B cell (primary cell): ENCODE data around the gene HIP1R. TPM values are rescaled to one million over a fixed set of nuclear protein-coding genes. Genes with fewer than 3 reads are reported as not detected.

Source experiments
- ATAC-seq: fragments of 200-7000 bp; cut with Tn5 transposase; one replicate; pipeline ENCODE4 v1.10.0; 2021; ENCODE audit warnings: low read depth, mild to moderate bottlenecking, moderate number of reproducible peaks, moderate library complexity
- CTCF ChIA-PET: fragments of 350-600 bp; sonication (Branson Sonifier 250); formaldehyde crosslinking; loops from one replicate; lab custom pipeline; 2021; ENCODE audit warnings: antibody characterized with exemption, inconsistent platforms; lab: Charles Lee
- POLR2A ChIA-PET: fragments of 350-600 bp; sonication (Branson Sonifier 250); formaldehyde crosslinking; loops from one replicate; lab custom pipeline; 2021; ENCODE audit warnings: antibody characterized with exemption; lab: Charles Lee
- DNase-seq: peaks from one replicate; pipeline ENCODE4 v3.0.0; 2013
- H2AFZ ChIP-seq: 2 replicates; pipeline ENCODE4 v1.6.1; 2012; ENCODE audit warnings: mild to moderate bottlenecking, low read depth, low read length; ENCODE audit not compliant: insufficient read depth, poor library complexity, severe bottlenecking
- H3K27ac ChIP-seq, 2 donors: 1 replicate in 1 of 2; 2 replicates in 1 of 2; pipeline ENCODE4 v1.5.1; 2012 to 2013; ENCODE audit warnings: low read length in 2 of 2, mild to moderate bottlenecking in 2 of 2, moderate library complexity in 1 of 2
- H3K27me3 ChIP-seq, 4 experiments: fragments of 200-600 bp in 1 of 4; sonication (generic) in 1 of 4; replicated peaks in 1 of 4; 1 replicate in 2 of 4; 2 replicates in 2 of 4; pipeline versions ENCODE4 v1.6.1 to v1.7.0; 2013 to 2016; ENCODE audit warnings: low read length in 3 of 4, mild to moderate bottlenecking in 2 of 4, mixed read lengths in 1 of 4, moderate library complexity in 1 of 4; ENCODE audit not compliant: insufficient read depth in 4 of 4, control insufficient read depth in 3 of 4; ENCODE audit errors: control extremely low read depth in 1 of 4
- H3K36me3 ChIP-seq, 2 experiments: replicated peaks in 1 of 2; 1 replicate in 1 of 2; 2 replicates in 1 of 2; pipeline versions ENCODE4 v1.6.1 to v1.7.1; 2013; ENCODE audit warnings: low read length in 1 of 2; ENCODE audit not compliant: insufficient read depth in 2 of 2, control insufficient read depth in 1 of 2; ENCODE audit errors: control extremely low read depth in 1 of 2, extremely low read depth in 1 of 2
- H3K4me1 ChIP-seq, 2 donors: fragments of 200-600 bp in 1 of 2; sonication (generic) in 1 of 2; 1 replicate in 1 of 2; 2 replicates in 1 of 2; pipeline versions ENCODE4 v1.5.1 to v1.6.1; 2013 to 2017; ENCODE audit warnings: low read length in 2 of 2; ENCODE audit not compliant: control insufficient read depth in 2 of 2, insufficient read depth in 2 of 2
- H3K4me2 ChIP-seq: replicated peaks from 2 replicates; pipeline ENCODE3; 2012; ENCODE audit warnings: mild to moderate bottlenecking, low read depth, low read length; ENCODE audit not compliant: poor library complexity, severe bottlenecking
- H3K4me3 ChIP-seq, 5 experiments: fragments of 200-600 bp in 1 of 5; sonication (generic) in 1 of 5; 1 replicate in 3 of 5; 2 replicates in 2 of 5; pipeline versions ENCODE4 v1.5.1 to v1.7.0; 2011 to 2016; ENCODE audit warnings: low read length in 4 of 5, mild to moderate bottlenecking in 4 of 5, low read depth in 2 of 5, control low read depth in 1 of 5, moderate library complexity in 1 of 5; ENCODE audit not compliant: insufficient read depth in 1 of 5; ENCODE audit errors: control extremely low read depth in 1 of 5, extremely low read depth in 1 of 5
- H3K79me2 ChIP-seq: fragments of 200-600 bp; sonication (generic); one replicate; pipeline ENCODE4 v1.6.0; 2016; ENCODE audit warnings: low read length; ENCODE audit not compliant: control insufficient read depth, insufficient read depth
- H3K9ac ChIP-seq: fragments of 200-600 bp; sonication (generic); 2 replicates; pipeline ENCODE4 v1.6.1; 2017; ENCODE audit warnings: mild to moderate bottlenecking, low read length, moderate library complexity
- H3K9me3 ChIP-seq, 3 donors: one replicate each; pipeline versions ENCODE4 v1.6.1 to v1.7.1; 2013; ENCODE audit warnings: low read length in 2 of 3; ENCODE audit not compliant: control insufficient read depth in 2 of 3, insufficient read depth in 1 of 3; ENCODE audit errors: control extremely low read depth in 1 of 3
- H4K20me1 ChIP-seq: 2 replicates; pipeline ENCODE4 v1.6.0; 2012; ENCODE audit warnings: mild to moderate bottlenecking, low read length; ENCODE audit not compliant: insufficient read depth, control insufficient read depth, poor library complexity, severe bottlenecking
- H3K27ac Mint-ChIP-seq: one replicate; pipeline ENCODE4 v1.8.0; 2021; ENCODE audit warnings: mixed read lengths
- H3K27me3 Mint-ChIP-seq: one replicate; pipeline ENCODE4 v1.8.0; 2021; ENCODE audit warnings: mixed read lengths
- H3K4me1 Mint-ChIP-seq: one replicate; pipeline ENCODE4 v1.8.0; 2021; ENCODE audit warnings: mixed read lengths
- H3K4me3 Mint-ChIP-seq: one replicate; pipeline ENCODE4 v1.8.0; 2021; ENCODE audit warnings: mixed read lengths
- H3K9me3 Mint-ChIP-seq: one replicate; pipeline ENCODE4 v1.8.0; 2022; ENCODE audit warnings: mixed read lengths; ENCODE audit not compliant: insufficient read depth
- CTCF ChIP-seq: fragments of 200-600 bp; IDR thresholded peaks from one replicate; pipeline ENCODE4 v1.8.0; 2022; ENCODE audit warnings: antibody characterized with exemption, mild to moderate bottlenecking
- EZH2 ChIP-seq: IDR thresholded peaks from 2 replicates; pipeline ENCODE4 v1.6.1; 2012; ENCODE audit warnings: borderline replicate concordance, low read depth, mild to moderate bottlenecking, moderate library complexity, low read length; ENCODE audit not compliant: insufficient read depth, poor library complexity, severe bottlenecking
- WGBS: methylation state at CpG from one replicate; pipeline ENCODE4 v1.1.5; 2013; ENCODE audit warnings: missing lambda C conversion rate; ENCODE audit not compliant: insufficient coverage; 5-methylcytosine and 5-hydroxymethylcytosine counted together
- intact Hi-C: fragments of 100-400 bp; cut with micrococcal nuclease; formaldehyde crosslinking; loops from one replicate; pipeline ENCODE4 v1.10.0; 2022
- polyA minus RNA-seq: library from RNA; depleted of rRNA, polyadenylated mRNA; stranded (reverse); fragments of >200 nt; gene quantifications from 2 replicates; pipeline ENCODE4 v1.2.3, GENCODE V29; 2012
- polyA plus RNA-seq: library from polyadenylated mRNA; depleted of rRNA; stranded (reverse); fragments of >200 nt; gene quantifications from 2 replicates; pipeline ENCODE4 v1.2.3, GENCODE V29; 2012
- total RNA-seq, 2 donors: library from RNA; stranded (reverse); fragments of 120-200 nt in 1 of 2; gene quantifications; 1 replicate in 1 of 2; 2 replicates in 1 of 2; pipeline versions ENCODE4 v1.2.3 to v1.2.4, GENCODE V29; 2013 to 2022

The HIP1R gene, protein sequence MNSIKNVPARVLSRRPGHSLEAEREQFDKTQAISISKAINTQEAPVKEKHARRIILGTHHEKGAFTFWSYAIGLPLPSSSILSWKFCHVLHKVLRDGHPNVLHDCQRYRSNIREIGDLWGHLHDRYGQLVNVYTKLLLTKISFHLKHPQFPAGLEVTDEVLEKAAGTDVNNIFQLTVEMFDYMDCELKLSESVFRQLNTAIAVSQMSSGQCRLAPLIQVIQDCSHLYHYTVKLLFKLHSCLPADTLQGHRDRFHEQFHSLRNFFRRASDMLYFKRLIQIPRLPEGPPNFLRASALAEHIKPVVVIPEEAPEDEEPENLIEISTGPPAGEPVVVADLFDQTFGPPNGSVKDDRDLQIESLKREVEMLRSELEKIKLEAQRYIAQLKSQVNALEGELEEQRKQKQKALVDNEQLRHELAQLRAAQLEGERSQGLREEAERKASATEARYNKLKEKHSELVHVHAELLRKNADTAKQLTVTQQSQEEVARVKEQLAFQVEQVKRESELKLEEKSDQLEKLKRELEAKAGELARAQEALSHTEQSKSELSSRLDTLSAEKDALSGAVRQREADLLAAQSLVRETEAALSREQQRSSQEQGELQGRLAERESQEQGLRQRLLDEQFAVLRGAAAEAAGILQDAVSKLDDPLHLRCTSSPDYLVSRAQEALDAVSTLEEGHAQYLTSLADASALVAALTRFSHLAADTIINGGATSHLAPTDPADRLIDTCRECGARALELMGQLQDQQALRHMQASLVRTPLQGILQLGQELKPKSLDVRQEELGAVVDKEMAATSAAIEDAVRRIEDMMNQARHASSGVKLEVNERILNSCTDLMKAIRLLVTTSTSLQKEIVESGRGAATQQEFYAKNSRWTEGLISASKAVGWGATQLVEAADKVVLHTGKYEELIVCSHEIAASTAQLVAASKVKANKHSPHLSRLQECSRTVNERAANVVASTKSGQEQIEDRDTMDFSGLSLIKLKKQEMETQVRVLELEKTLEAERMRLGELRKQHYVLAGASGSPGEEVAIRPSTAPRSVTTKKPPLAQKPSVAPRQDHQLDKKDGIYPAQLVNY
- total RNA-seq (390 and 411 TPM in 2 replicates), polyA plus RNA-seq (289 and 411 TPM in 2 replicates), polyA minus RNA-seq (271 and 308 TPM in 2 replicates)
- total RNA-seq (2013) = 156 TPM

- ChIA-PET POLR2A (interaction anchor here (0.5 to 3.5 kb wide), 10 partner anchors 13 to 553 kb away, joined by 3 to 25 read pairs (median 4); partner anchors contain the start of gene DENR), CTCF (interaction anchor here (1.2 to 6.2 kb wide), 5 partner anchors 9 to 43 kb away, joined by 3 to 89 read pairs (median 4); no protein-coding TSS in a partner anchor)
- no peaks in the 10 kb centered on the region for H3K9me3 Mint-ChIP-seq
These were observed at the start of gene HIP1R for GRCh38 chr12:122834921-122835749. HIP1R (plus strand) TSS chr12:122835457; CDS start chr12:122835551, 94 bp downstream.

More at GRCh38 chr12:122834921-122835749, at the start of gene HIP1R:
- Histone ChIP-seq H3K4me2 (peak within 1 kb of the TSS; percentile 84), H3K4me1 (peaks cover 35 to 43% of the 10 kb centered on the region in 2 donors), H3K27ac (peak within 1 kb of the TSS; percentile 82 to 87), H4K20me1 (peaks cover 35% of the 10 kb centered on the region), H3K9ac (peak within 1 kb of the TSS; percentile 89), H3K27me3 (no peaks in the 10 kb centered on the region), H3K4me3 (peak within 1 kb of the TSS; percentile 79 to 99 (median 87)), H3K9me3 (peaks cover 0 to 2% (median 0%) of the 10 kb centered on the region in 3 donors), H3K79me2 (peaks cover 40% of the 10 kb centered on the region), H3K36me3 (peaks cover 0 to 20% of the 10 kb centered on the region in 2 experiments), H2AFZ (peak within 1 kb of the TSS; percentile 66)
- H3K27me3 Mint-ChIP-seq = no peaks in the 10 kb centered on the region
- WGBS = 0% methylated on average over 58 of the region's 85 CpGs
- DNase-seq = peak; percentile 81
- peaks cover 48% of the 10 kb centered on the region for H3K4me1 Mint-ChIP-seq
- H3K4me3 Mint-ChIP-seq = peak within 1 kb of the TSS; percentile 98
- intact Hi-C loops = loop anchor here (1.0 to 10.0 kb wide), 3 partner anchors 15 to 590 kb away; partner anchors contain the start of gene CCDC62
- H3K27ac Mint-ChIP-seq = peak within 1 kb of the TSS; percentile 98
- TF ChIP-seq EZH2 (no peak), CTCF (no peak)
- peak; percentile 63 for ATAC-seq
